ENCODE data around the gene MED12.

The MED12 gene

GRCh38 chrX:71098302-71098701 lies 20.1 kb upstream of the MED12 start:
- H3K27me3 Mint-ChIP-seq (ENCODE audit: low read depth, poor library complexity), result peaks cover 15% of the 10 kb centered on the region
- TF ChIP-seq, protein P1, sequence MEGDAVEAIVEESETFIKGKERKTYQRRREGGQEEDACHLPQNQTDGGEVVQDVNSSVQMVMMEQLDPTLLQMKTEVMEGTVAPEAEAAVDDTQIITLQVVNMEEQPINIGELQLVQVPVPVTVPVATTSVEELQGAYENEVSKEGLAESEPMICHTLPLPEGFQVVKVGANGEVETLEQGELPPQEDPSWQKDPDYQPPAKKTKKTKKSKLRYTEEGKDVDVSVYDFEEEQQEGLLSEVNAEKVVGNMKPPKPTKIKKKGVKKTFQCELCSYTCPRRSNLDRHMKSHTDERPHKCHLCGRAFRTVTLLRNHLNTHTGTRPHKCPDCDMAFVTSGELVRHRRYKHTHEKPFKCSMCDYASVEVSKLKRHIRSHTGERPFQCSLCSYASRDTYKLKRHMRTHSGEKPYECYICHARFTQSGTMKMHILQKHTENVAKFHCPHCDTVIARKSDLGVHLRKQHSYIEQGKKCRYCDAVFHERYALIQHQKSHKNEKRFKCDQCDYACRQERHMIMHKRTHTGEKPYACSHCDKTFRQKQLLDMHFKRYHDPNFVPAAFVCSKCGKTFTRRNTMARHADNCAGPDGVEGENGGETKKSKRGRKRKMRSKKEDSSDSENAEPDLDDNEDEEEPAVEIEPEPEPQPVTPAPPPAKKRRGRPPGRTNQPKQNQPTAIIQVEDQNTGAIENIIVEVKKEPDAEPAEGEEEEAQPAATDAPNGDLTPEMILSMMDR (IDR thresholded peaks at IDR 0.05), result no peak
- no peak overlapping the region for H3K27ac Mint-ChIP-seq
- H3K4me1 Mint-ChIP-seq, result peaks cover 68% of the 10 kb centered on the region
- H3K4me3 Mint-ChIP-seq, result peak overlapping the region; percentile 34
- no peaks in the 10 kb centered on the region for H3K36me3 Mint-ChIP-seq (ENCODE audit: low read depth)
- H3K9me3 Mint-ChIP-seq, result peaks cover 51% of the 10 kb centered on the region
- peak; percentile 51 for DNase-seq

GRCh38 chrX:71098951-71099506 lies 19.4 kb upstream of the MED12 start:
- Mint-ChIP-seq H3K27me3 (ENCODE audit: low read depth, poor library complexity) (peaks cover 12% of the 10 kb centered on the region), H3K4me1 (peaks cover 74% of the 10 kb centered on the region), H3K9me3 (peaks cover 47% of the 10 kb centered on the region), H3K36me3 (ENCODE audit: low read depth) (no peaks in the 10 kb centered on the region), H3K27ac (no peak overlapping the region), H3K4me3 (no peak overlapping the region)
- TF ChIP-seq, protein P1 (IDR thresholded peaks at IDR 0.05), result no peak
- no peak for DNase-seq

- Mint-ChIP-seq H3K27ac (no peak overlapping the region), H3K4me1 (peaks cover 78% of the 10 kb centered on the region), H3K27me3 (ENCODE audit: low read depth, poor library complexity) (peaks cover 12% of the 10 kb centered on the region), H3K4me3 (no peak overlapping the region), H3K9me3 (peaks cover 48% of the 10 kb centered on the region), H3K36me3 (ENCODE audit: low read depth) (no peaks in the 10 kb centered on the region)
- TF ChIP-seq, protein P1 (IDR thresholded peaks at IDR 0.05), result no peak
- DNase-seq, result no peak
Measured at GRCh38 chrX:71099736-71100135, 18.7 kb upstream of the MED12 start.

DNA sequence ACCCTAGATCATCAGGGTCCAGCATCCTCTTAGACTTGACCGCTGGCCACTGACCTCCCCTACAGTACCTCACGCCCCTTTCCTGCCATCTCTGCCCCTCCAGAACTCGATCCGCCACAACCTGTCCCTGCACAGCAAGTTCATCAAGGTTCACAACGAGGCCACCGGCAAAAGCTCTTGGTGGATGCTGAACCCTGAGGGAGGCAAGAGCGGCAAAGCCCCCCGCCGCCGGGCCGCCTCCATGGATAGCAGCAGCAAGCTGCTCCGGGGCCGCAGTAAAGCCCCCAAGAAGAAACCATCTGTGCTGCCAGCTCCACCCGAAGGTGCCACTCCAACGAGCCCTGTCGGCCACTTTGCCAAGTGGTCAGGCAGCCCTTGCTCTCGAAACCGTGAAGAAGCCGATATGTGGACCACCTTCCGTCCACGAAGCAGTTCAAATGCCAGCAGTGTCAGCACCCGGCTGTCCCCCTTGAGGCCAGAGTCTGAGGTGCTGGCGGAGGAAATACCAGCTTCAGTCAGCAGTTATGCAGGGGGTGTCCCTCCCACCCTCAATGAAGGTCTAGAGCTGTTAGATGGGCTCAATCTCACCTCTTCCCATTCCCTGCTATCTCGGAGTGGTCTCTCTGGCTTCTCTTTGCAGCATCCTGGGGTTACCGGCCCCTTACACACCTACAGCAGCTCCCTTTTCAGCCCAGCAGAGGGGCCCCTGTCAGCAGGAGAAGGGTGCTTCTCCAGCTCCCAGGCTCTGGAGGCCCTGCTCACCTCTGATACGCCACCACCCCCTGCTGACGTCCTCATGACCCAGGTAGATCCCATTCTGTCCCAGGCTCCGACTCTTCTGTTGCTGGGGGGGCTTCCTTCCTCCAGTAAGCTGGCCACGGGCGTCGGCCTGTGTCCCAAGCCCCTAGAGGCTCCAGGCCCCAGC lies 17.6 kb upstream of the MED12 start:
- H3K27ac Mint-ChIP-seq, result no peak overlapping the region
- H3K27me3 Mint-ChIP-seq (ENCODE audit: low read depth, poor library complexity), result peaks cover 12% of the 10 kb centered on the region
- TF ChIP-seq, protein P1 (IDR thresholded peaks at IDR 0.05), result no peak
- no peak overlapping the region for H3K4me3 Mint-ChIP-seq
- H3K4me1 Mint-ChIP-seq, result peaks cover 77% of the 10 kb centered on the region
- DNase-seq, result no peak
- peaks cover 46% of the 10 kb centered on the region for H3K9me3 Mint-ChIP-seq
- H3K36me3 Mint-ChIP-seq (ENCODE audit: low read depth), result no peaks in the 10 kb centered on the region

GRCh38 chrX:71102292-71102691 lies 16.1 kb upstream of the MED12 start:
- TF ChIP-seq, protein P1 (IDR thresholded peaks at IDR 0.05), result no peak
- no peak for DNase-seq
- Mint-ChIP-seq H3K4me1 (peaks cover 85% of the 10 kb centered on the region), H3K27me3 (ENCODE audit: low read depth, poor library complexity) (peaks cover 11% of the 10 kb centered on the region), H3K9me3 (peaks cover 53% of the 10 kb centered on the region), H3K4me3 (no peak overlapping the region), H3K36me3 (ENCODE audit: low read depth) (no peaks in the 10 kb centered on the region), H3K27ac (no peak overlapping the region)

All from nephron progenitor cell (in vitro differentiated cells).